M059J (cell line): ENCODE measurements around the gene WDR77. TPM values are rescaled to one million over a fixed set of nuclear protein-coding genes. Genes with fewer than 3 reads are reported as not detected.

Experiments
- DNase-seq: peaks from one replicate; pipeline ENCODE4 v3.0.0-alpha.2; 2012; ENCODE audit warnings: low read depth
- total RNA-seq: library from RNA; depleted of rRNA; stranded (reverse); fragments of >200 nt; shearing (Covaris generic); gene quantifications from 2 replicates; pipeline ENCODE4 v1.2.3, GENCODE V29; 2014; rRNA removed

The WDR77 gene
- 52.9 and 84.5 TPM in 2 replicates for total RNA-seq

DNA sequence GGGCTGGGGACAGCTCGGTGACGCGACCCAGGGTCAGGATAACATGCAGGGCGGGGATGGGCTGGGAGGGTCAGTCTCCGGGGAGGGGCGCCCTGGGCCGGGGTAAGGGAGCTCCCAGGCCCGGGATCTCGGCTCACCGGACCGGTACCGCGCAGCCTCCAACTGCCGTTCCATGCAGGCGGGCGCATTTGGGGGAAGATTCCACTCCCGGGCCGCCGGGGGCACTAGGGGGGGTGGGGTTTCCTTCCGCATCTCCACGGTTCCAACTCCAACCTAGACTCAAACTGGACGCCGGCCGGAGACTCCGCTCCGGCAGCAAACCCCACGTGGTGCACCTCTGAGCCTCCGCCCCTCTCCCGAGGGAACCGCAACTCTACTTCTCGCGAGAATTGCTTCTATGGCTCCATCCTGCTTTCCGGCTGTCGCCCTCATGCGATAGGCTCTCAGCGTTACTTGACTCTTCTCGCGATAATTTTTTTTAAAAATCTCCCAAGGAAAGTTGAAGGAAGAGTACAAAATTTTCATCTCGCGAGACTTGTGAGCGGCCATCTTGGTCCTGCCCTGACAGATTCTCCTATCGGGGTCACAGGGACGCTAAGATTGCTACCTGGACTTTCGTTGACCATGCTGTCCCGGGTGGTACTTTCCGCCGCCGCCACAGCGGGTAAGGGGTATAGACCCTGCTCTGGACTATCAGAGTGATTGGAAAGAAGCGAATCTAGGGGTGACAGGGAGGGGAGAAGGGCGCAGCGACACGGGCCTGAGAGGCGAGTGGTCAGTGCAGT is at the start of gene WDR77, which contains the start of gene ATP5PB:
Gene WDR77 (minus strand): TSS at position 339 of the 785 bp plus-strand sequence. CDS start 87 bp downstream, at position 252.
Gene ATP5PB (plus strand): TSS at position 547 of the 785 bp plus-strand sequence. CDS start 78 bp downstream, at position 625.
- peak; percentile 100 for DNase-seq

DNA sequence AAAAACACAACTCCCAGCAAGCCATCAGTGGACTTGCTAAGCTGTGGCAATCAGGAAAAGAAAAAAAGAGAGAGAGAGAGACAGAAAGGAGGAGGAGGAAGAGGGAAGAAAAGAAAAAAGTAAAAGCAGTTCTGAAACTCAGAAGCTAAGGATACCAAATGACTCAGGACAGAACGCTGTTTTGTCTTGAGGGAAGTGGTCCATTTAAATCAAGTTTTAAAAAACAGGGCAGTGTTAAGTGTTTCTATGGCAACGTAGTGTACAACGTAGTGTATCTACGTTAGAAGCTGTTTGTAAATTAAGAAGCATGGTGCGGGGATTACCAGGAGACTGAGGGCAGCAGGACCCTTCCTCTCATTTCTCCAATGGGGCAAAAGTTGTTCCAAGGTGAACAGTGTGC is 48.5 kb upstream of the WDR77 start:
- DNase-seq, result no peak

- DNase-seq, result peak; percentile 22
Measured at GRCh38 chr1:111496398-111496797, 47.3 kb upstream of the WDR77 start.

DNA sequence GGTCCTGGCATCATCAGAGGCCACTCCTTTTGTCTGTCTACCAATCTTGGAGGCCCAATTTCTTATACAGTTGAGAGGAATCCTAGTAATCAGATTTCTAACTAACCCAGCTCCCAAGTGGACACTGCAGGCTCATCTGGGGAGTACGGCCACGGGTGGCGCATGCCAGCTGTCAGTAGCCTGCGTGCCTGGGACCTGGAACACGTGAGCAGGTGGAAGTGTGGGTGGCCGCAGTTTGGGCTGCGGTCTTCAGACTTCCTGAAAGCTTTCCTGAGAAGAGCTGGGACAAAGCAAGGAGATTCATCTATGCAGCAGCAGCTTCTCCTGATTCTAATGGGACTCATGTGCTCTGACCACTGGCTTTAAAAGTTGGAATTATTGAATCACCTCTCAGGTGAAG is 42.0 kb upstream of the WDR77 start:
- no peak for DNase-seq

- DNase-seq, result no peak
Measured at GRCh38 chr1:111490220-111490619, 41.2 kb upstream of the WDR77 start.

DNA sequence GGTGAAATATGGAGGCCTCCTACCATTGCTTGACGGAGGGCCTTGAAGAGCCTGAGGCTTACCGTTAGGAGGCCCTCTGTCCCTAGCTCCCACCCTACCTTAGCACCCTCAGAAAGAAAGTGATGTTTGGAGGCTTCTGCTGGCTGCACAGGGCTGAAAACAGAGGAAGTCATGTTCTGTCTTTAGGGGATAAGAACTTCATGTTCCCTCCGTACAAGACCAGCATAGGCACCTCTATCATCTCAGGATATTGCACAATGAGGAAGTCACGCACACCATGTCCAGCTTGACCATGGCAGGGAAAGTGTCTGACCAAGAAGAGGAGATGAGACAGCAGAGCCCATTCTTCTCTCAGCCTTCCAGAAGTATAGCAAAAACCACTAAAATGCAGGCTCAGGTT is 40.5 kb upstream of the WDR77 start:
- DNase-seq, result no peak

DNA sequence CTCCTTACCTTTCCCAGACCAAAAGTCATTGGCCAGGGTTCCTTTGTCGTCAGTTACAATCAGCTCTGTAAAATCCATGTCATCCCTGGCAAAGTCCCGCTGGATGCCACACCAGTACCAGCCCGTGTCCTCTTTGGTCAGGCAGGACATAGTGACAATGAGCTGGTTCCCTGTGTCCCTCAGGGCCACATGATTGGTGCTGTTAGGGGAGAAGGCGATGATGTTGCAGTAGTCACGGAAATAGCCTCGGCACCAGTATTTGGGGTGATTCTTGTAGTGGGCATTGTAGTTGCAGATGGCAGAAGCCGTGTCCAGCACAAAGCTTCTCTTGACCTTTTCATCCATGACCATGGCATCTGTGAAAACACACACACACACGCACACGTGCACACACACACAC is 39.6 kb upstream of the WDR77 start:
- no peak for DNase-seq

- no peak for DNase-seq
Measured at GRCh38 chr1:111487133-111487532, 38.1 kb upstream of the WDR77 start.

GRCh38 chr1:111486431-111486830 is 37.4 kb upstream of the WDR77 start:
- peak; percentile 40 for DNase-seq

- DNase-seq, result no peak
Measured at GRCh38 chr1:111484391-111485026, 35.5 kb upstream of the WDR77 start.

GRCh38 chr1:111483876-111484275 is 34.8 kb upstream of the WDR77 start:
- no peak for DNase-seq

- peak; percentile 23 for DNase-seq
Measured at GRCh38 chr1:111483166-111483565, 34.1 kb upstream of the WDR77 start.

DNA sequence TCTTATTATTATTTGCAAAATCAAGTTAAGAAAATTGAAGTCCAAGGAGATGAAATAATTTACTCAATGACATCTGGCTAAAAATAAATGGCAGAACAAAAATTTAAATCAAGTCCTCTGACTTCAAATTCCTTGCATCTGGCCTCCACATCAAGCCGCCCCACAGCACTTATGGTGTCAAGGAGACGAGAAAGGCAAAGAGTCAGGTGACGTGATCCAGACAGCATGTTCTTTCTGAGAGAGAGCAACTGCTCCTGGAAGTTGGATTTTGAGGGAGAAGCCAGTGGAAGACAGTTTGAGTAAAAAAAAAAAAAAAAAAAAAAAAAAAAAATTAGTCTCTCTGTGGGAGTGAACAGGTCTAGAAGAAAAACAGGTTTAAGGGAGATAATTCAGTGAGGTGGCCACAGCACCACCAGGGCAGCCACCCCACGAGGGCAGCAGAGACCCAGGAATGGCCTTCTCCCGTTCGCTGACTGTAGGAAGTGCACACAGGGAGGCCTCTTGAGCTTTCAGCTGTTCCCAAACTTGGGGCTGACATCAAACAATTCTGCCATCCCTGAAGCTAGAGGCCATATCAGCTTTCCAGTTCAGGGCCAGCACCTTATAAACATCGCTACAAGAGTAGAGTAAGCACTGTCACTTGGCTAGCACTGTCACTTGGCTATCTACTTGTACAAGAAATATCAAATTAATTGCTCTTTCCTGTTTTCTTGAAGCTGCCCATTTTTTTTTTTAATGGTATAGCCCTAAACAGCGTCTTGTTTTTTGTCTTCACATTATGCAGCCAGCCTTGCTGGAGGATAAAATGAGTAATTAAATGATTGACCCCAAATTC is 32.5 kb upstream of the WDR77 start:
- DNase-seq, result peak; percentile 72

- no peak for DNase-seq
Measured at GRCh38 chr1:111480674-111481073, 31.6 kb upstream of the WDR77 start.

DNA sequence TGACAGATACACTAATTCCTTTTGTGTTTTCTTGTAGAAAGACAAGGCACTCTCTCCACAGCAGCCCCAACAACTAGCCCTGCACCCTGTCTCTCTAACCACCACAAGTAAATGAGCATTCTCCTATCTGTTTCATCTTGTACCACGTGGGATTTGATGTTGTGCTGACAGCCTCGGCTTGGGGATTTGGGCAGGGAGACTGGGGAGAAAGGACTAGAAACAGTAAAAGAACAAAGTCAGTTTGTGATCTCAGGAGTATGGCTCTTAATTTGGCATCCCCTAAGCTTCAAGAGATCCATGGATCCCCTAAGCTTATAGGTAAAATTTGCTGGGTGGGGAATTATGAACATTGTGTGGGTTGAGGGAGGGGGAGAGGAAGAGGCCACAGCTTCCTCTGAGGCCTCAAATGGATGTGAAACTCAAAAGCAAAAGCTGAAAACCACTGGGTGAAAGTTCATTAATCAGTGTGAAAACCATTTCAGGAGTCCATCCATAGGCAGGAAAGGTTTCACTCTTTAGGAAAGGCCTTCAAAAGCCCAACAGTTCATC is 27.8 kb upstream of the WDR77 start:
- no peak for DNase-seq

DNA sequence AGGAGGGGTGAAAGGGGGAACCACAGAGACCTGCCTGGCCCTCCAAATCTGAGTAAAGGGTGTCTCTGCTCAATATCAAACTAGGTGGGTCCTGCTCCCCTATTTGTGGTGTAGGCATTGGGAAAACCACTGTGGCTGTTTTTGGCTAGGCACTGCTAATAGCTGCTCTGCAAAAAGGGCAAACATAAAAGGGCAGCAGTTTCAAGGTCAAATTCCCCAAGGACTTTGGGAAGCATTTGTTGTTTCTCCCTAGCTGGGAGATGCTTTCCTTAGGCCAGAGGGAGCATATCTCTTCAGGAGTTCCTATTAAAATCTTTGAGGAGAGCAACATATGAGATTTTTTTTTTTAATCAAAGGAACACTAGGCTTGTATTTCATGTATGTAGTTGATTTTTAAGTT is 27.2 kb upstream of the WDR77 start:
- DNase-seq, result no peak

DNA sequence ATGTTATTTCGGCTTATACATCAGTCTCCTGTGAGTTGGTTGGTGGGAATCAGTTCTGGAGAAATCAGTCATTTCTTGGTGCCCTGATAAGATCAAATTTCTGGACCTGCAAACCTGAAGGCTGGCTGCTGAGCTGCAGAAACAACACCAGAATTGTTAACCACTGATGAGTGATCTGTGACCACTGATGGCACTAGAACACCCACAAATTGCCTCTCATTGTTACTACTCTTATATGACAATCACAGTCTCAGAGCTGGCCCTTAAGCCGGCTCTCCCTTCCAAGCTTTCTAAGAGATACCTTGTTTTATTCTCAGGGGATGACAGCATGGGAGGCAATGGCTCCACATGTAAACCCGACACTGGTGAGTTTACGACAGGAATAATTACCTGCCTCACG is 26.6 kb upstream of the WDR77 start:
- no peak for DNase-seq

DNA sequence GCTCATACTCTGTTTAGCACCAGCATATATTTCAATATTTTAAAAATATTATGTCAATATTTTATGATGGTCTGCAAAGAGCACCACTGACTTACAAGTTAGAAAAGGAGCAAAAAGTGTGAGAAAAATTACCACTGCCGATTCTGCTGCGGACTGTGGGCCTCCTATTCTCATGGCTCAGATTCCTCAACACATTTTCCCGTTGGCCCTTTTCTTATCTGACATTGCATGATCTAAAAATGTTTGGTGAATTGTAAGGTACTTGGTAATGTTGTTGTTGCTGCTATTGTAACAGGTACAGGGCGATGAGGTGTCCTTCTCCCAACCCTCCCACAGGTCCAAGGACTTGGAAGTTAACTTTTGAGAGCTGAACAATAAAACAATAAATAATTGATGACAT is 25.5 kb upstream of the WDR77 start:
- DNase-seq, result no peak

DNA sequence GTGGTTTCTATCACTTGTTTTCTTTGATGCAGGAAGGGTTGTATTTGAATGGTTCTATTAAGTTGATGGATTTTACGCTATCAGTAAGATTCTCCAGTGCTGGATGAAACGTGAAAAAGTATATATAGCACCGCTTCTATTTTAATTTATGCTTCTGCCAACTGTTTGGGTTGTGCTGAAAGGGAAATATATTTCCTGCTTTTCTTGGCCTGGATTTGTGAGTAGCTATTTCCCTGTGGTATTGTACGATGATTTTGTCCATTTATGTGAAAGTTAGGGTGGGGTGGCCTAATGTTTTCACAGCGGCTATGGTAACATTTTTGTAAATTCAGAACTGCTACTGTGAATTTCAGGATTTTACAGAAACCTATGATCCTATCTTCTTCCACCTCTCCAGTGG is 25.1 kb upstream of the WDR77 start:
- no peak for DNase-seq

GRCh38 chr1:111471538-111471937 is 22.5 kb upstream of the WDR77 start:
- no peak for DNase-seq

DNA sequence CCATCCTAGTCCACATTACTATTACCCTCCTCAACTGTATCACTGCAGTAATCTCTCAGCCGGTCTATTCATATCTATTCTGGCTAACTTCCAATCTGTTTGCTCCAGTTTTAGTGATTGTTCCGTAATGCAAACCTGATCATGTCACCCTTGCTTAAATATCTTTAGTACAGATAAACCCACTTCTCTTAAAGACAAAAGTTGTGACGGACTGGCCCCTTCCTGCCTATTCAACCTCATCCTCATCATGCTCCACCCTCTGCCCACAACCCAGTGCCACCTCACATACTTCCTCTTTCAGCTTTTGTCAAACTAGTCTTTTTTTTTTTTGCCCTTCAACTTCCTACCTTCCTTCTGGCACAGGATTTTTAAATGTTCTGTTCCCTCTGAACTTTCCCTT is 22.0 kb upstream of the WDR77 start:
- DNase-seq, result no peak

DNA sequence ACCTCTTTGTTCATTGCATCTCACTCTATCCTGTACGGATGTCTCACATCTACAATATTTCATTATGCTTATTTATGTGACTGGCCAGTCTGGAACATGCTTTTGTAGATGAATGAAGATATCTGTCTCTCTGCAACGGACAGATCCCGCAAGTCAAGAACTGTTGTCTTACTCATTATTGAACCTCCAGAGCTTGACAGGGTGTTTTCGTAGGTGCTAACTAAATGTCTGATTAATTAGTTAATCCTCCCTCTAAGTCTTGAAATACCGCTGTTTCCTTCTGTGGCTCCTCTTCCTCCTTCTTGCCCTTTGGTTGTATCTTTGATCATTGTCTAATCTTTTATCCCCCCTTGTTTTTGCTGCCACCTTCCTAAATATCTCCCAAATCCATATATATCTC is 21.5 kb upstream of the WDR77 start:
- no peak for DNase-seq
